ENCODE results near the gene FBLN1.

Gene FBLN1

DNA sequence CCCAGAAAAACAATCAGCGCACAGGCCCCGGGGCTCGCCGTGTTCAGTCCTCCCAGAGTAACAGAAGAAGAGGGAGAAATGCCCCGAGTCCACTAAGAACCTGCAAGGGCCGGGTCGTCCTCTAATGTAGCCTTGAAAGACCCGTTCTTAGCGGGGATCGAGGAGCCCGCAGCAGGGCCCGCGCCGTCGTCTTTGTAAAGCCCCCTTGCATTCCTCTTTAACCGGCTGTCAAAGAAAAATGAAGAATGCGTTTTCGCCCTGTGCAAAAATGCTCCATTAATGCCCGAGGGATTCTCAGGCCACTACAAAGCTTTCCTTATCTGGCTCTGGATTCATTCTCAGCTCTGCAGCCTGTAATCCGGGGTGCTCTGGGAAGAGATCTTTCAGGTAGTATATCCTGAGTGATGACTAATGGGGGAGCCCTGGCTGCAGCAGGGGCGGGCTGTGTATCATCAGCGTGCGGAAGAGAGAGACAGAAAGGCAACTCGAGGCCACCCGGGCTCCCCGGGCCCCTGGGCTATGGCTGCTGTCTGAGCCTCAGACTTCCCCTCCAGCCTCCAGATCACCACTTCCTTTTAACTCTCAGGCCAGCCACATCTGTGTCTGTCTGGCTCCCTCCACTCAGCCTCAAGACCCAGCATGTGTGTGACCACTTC lies 78.2 kb downstream of the FBLN1 start:
- no peaks in the 10 kb centered on the region for H3K4me1 ChIP-seq (ENCODE audit: insufficient read depth, poor library complexity, severe bottlenecking)
- no peaks in the 10 kb centered on the region for H3K36me3 ChIP-seq (ENCODE audit: low read depth)
- no peak overlapping the region for H3K27ac ChIP-seq (ENCODE audit: poor library complexity, severe bottlenecking)
- H3K4me3 ChIP-seq (ENCODE audit: severe bottlenecking), result no peak overlapping the region
- TF ChIP-seq, protein P1, sequence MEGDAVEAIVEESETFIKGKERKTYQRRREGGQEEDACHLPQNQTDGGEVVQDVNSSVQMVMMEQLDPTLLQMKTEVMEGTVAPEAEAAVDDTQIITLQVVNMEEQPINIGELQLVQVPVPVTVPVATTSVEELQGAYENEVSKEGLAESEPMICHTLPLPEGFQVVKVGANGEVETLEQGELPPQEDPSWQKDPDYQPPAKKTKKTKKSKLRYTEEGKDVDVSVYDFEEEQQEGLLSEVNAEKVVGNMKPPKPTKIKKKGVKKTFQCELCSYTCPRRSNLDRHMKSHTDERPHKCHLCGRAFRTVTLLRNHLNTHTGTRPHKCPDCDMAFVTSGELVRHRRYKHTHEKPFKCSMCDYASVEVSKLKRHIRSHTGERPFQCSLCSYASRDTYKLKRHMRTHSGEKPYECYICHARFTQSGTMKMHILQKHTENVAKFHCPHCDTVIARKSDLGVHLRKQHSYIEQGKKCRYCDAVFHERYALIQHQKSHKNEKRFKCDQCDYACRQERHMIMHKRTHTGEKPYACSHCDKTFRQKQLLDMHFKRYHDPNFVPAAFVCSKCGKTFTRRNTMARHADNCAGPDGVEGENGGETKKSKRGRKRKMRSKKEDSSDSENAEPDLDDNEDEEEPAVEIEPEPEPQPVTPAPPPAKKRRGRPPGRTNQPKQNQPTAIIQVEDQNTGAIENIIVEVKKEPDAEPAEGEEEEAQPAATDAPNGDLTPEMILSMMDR (IDR thresholded peaks at IDR 0.05; ENCODE audit: poor library complexity, severe bottlenecking), result no peak
- no peaks in the 10 kb centered on the region for H3K9me3 ChIP-seq (ENCODE audit: severe bottlenecking)
- ATAC-seq (ENCODE audit: low read depth), result no peak
- H3K27me3 ChIP-seq (ENCODE audit: insufficient read depth, poor library complexity, severe bottlenecking), result no peaks in the 10 kb centered on the region
- DNase-seq (ENCODE audit: low spot score), result no peak

DNA sequence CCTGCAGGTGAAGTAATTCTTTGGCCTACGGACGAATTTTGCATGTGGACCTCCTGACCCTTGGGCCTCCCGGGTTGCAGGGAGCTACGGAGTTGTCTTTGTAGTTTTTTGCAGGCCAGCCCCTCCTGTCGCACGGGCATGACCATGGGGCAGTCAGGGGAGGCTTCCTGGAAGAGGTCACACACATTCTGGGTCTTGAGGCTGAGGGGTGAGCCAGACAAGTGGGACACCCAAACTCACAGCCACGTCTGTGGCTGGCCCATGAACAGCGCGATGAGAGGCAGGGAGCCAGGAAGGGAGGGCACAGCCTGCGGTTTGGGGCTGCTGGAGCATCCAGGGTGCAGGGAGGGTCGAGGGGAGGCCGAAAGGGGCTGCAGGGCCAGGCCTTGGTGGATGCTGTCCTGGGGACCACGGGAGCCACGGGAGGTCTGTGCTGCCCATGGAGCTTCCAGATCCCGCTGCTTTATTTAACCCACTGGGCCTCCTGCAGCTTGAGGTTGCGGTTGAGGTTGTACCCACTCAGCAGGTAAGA lies 78.9 kb downstream of the FBLN1 start:
- Histone ChIP-seq H3K27me3 (ENCODE audit: insufficient read depth, poor library complexity, severe bottlenecking) (no peaks in the 10 kb centered on the region), H3K9me3 (ENCODE audit: severe bottlenecking) (no peaks in the 10 kb centered on the region), H3K4me3 (ENCODE audit: severe bottlenecking) (no peak overlapping the region), H3K36me3 (ENCODE audit: low read depth) (no peaks in the 10 kb centered on the region), H3K27ac (ENCODE audit: poor library complexity, severe bottlenecking) (no peak overlapping the region), H3K4me1 (ENCODE audit: insufficient read depth, poor library complexity, severe bottlenecking) (no peaks in the 10 kb centered on the region)
- ATAC-seq (ENCODE audit: low read depth), result no peak
- TF ChIP-seq, protein P1 (IDR thresholded peaks at IDR 0.05; ENCODE audit: poor library complexity, severe bottlenecking), result no peak
- DNase-seq (ENCODE audit: low spot score), result no peak

DNA sequence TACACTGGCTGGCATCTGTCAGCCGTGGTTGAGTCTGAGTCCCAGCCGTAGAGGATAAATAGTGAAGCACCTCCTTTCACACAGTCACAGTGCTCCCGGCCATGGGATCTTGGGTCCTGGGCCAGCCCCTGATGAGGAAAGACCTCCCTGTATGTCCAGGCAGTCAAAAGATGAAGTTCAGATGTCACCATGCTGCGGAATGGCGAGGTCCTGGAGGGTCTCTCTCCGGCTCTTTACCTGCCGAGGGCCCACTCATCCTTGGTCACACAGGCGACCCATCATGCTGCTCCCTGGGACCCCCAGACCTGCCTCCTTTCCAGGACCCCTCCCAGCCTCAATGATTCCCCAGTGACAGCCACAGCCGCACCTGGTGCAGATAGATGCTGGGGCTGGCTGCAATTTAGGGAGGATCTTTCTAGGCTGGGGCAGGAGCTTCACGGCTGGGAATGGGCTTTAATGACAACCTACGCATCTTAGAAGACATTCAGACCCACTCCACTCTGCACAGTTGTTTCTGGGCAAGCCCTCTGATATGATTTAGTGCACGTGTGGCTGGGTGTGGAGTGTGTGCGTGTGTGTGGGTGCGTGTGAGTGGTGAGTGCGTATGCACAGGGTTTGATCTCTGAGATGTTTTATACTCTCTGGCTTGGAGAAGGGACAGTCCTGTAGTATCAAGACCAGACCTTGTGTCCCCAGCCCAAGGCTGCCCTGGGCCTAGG lies 79.7 kb downstream of the FBLN1 start:
- Histone ChIP-seq H3K27me3 (ENCODE audit: insufficient read depth, poor library complexity, severe bottlenecking) (no peaks in the 10 kb centered on the region), H3K36me3 (ENCODE audit: low read depth) (no peaks in the 10 kb centered on the region), H3K4me1 (ENCODE audit: insufficient read depth, poor library complexity, severe bottlenecking) (no peaks in the 10 kb centered on the region), H3K4me3 (ENCODE audit: severe bottlenecking) (no peak overlapping the region), H3K9me3 (ENCODE audit: severe bottlenecking) (no peaks in the 10 kb centered on the region), H3K27ac (ENCODE audit: poor library complexity, severe bottlenecking) (no peak overlapping the region)
- TF ChIP-seq, protein P1 (IDR thresholded peaks at IDR 0.05; ENCODE audit: poor library complexity, severe bottlenecking), result no peak
- DNase-seq (ENCODE audit: low spot score) (no peak), ATAC-seq (ENCODE audit: low read depth) (no peak)

DNA sequence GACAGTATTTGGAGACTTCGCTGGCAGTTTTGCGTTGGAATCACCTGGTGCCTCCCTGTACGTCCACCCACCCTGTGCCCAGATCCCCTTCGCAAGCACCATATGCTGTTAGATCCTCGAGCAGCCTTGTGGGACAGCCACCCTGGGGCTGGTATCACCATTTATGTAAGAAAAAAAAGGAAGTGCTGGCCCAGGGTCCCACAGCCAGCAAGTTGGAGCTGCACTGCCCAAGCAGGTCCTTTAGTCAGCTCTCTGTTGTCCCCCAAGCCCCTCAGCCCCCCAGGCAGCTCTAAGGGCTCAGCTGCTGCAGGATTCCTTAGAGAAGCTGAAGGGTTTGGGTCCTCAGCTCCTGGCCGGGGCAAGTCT lies 80.3 kb downstream of the FBLN1 start:
- TF ChIP-seq, protein P1 (IDR thresholded peaks at IDR 0.05; ENCODE audit: poor library complexity, severe bottlenecking), result no peak
- no peak overlapping the region for H3K27ac ChIP-seq (ENCODE audit: poor library complexity, severe bottlenecking)
- no peak for ATAC-seq (ENCODE audit: low read depth)

DNA sequence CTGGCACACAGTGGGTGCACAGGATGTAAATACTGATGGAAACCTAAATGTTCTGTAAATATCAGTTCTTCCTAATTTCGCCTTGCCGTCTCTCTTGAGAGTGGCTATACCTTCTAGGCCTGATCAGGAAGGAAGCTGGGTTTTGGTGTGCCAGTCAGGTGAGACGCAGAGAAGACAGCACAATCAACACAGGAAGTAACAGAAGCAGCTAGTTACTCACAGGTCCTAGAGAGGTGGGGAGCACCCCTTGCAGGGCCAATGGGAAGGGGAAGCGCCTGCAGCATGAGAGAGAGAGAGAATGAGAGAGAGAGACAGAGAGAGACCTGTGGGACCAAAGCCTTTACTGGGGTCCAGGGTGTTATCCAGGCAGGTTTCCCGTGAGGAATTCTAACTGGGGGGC lies 80.8 kb downstream of the FBLN1 start:
- Histone ChIP-seq H3K27ac (ENCODE audit: poor library complexity, severe bottlenecking) (no peak overlapping the region), H3K9me3 (ENCODE audit: severe bottlenecking) (no peaks in the 10 kb centered on the region), H3K4me1 (ENCODE audit: insufficient read depth, poor library complexity, severe bottlenecking) (peaks cover 7% of the 10 kb centered on the region), H3K36me3 (ENCODE audit: low read depth) (no peaks in the 10 kb centered on the region), H3K4me3 (ENCODE audit: severe bottlenecking) (no peak overlapping the region), H3K27me3 (ENCODE audit: insufficient read depth, poor library complexity, severe bottlenecking) (no peaks in the 10 kb centered on the region)
- TF ChIP-seq, protein P1 (IDR thresholded peaks at IDR 0.05; ENCODE audit: poor library complexity, severe bottlenecking), result no peak
- DNase-seq (ENCODE audit: low spot score), result no peak
- ATAC-seq (ENCODE audit: low read depth), result no peak

More for the DNA sequence above, 80.3 kb downstream of the FBLN1 start:
- H3K27me3 ChIP-seq (ENCODE audit: insufficient read depth, poor library complexity, severe bottlenecking), result no peaks in the 10 kb centered on the region
- DNase-seq (ENCODE audit: low spot score), result no peak
- no peaks in the 10 kb centered on the region for H3K9me3 ChIP-seq (ENCODE audit: severe bottlenecking)
- no peak overlapping the region for H3K4me3 ChIP-seq (ENCODE audit: severe bottlenecking)
- no peaks in the 10 kb centered on the region for H3K36me3 ChIP-seq (ENCODE audit: low read depth)
- peaks cover 5% of the 10 kb centered on the region for H3K4me1 ChIP-seq (ENCODE audit: insufficient read depth, poor library complexity, severe bottlenecking)
